Caco-2 (cell line): ENCODE results near the gene CCR5. TPM values are rescaled to one million over a fixed set of nuclear protein-coding genes. Genes with fewer than 3 reads are reported as not detected.

ENCODE experiments used
- BruUV-seq: library from RNA; stranded (reverse); fragments of 400-500 nt; replicated peaks from 2 replicates; lab custom pipeline; 2021; lab: Mats Ljungman, UMichigan
- CTCF ChIA-PET: fragments of 300-600 bp; sonication (Branson Sonifier 250); formaldehyde crosslinking; loops from one replicate; lab custom pipeline; 2022; ENCODE audit warnings: antibody characterized with exemption; lab: Charles Lee
- POLR2A ChIA-PET: fragments of 300-600 bp; sonication (Branson Sonifier 250); formaldehyde crosslinking; loops from one replicate; lab custom pipeline; 2022; ENCODE audit warnings: antibody characterized with exemption; lab: Charles Lee
- DNase-seq, 2 experiments: peaks; one replicate each; pipeline versions ENCODE4 v3.0.0 to v3.0.0-alpha.2; 2020 to 2022
- H3K27me3 ChIP-seq: replicated peaks from 2 replicates; pipeline ENCODE4 v1.6.0; 2011; ENCODE audit warnings: low read length; ENCODE audit not compliant: control insufficient read depth, insufficient read depth
- H3K36me3 ChIP-seq: 2 replicates; pipeline ENCODE4 v1.5.1; 2011; ENCODE audit warnings: low read length; ENCODE audit not compliant: control insufficient read depth, insufficient read depth
- H3K4me1 ChIP-seq: fragments of 250-450 bp; sonication (Bioruptor Pico); 2 replicates; pipeline ENCODE4 v1.5.1; 2020; ENCODE audit warnings: mild to moderate bottlenecking
- H3K4me3 ChIP-seq: 2 replicates; pipeline ENCODE4 v1.5.1; 2011; ENCODE audit warnings: low read depth, mild to moderate bottlenecking, control low read depth, low read length
- H3K9me3 ChIP-seq: fragments of 250-450 bp; sonication (Bioruptor Pico); 2 replicates; pipeline ENCODE4 v1.5.1; 2020; ENCODE audit warnings: mild to moderate bottlenecking, moderate library complexity
- H3K27ac Mint-ChIP-seq: one replicate; pipeline ENCODE4 v1.8.0; 2022; ENCODE audit warnings: mixed read lengths; ENCODE audit not compliant: unreplicated experiment
- H3K27me3 Mint-ChIP-seq: one replicate; pipeline ENCODE4 v1.8.0; 2022; ENCODE audit warnings: mixed read lengths; ENCODE audit not compliant: insufficient read depth, unreplicated experiment
- H3K36me3 Mint-ChIP-seq: one replicate; pipeline ENCODE4 v1.8.0; 2022; ENCODE audit warnings: mild to moderate bottlenecking, mixed read lengths; ENCODE audit not compliant: insufficient read depth, unreplicated experiment
- H3K4me1 Mint-ChIP-seq: one replicate; pipeline ENCODE4 v1.8.0; 2022; ENCODE audit warnings: low read depth, mixed read lengths; ENCODE audit not compliant: unreplicated experiment
- H3K4me3 Mint-ChIP-seq: one replicate; pipeline ENCODE4 v1.8.0; 2022; ENCODE audit warnings: mild to moderate bottlenecking, moderate library complexity, mixed read lengths; ENCODE audit not compliant: unreplicated experiment
- H3K9me3 Mint-ChIP-seq: one replicate; pipeline ENCODE4 v1.8.0; 2022; ENCODE audit warnings: mixed read lengths; ENCODE audit not compliant: unreplicated experiment
- CTCF ChIP-seq, 2 experiments: fragments of 200-600 bp in 1 of 2; IDR thresholded peaks; 1 replicate in 1 of 2; 2 replicates in 1 of 2; pipeline versions ENCODE4 v1.5.1 to v1.8.0; 2011 to 2022; ENCODE audit warnings: antibody characterized with exemption in 1 of 2, control low read depth in 1 of 2, inconsistent platforms in 1 of 2, low read depth in 1 of 2, low read length in 1 of 2, mild to moderate bottlenecking in 1 of 2, moderate library complexity in 1 of 2; ENCODE audit not compliant: insufficient read depth in 1 of 2, severe bottlenecking in 1 of 2, unreplicated experiment in 1 of 2
- intact Hi-C: fragments of 100-400 bp; cut with micrococcal nuclease; formaldehyde crosslinking; loops from one replicate; pipeline ENCODE4 v1.10.0; 2022; ENCODE audit not compliant: unreplicated experiment
- total RNA-seq: library from RNA; stranded (reverse); gene quantifications from 2 replicates; pipeline ENCODE4 v1.2.3, GENCODE V29; 2022

CCR5 gene
- total RNA-seq, 1 experiment from 2014 or later = not detected

GRCh38 chr3:46417841-46418611 is 47.3 kb downstream of the CCR5 start:
- Mint-ChIP-seq H3K4me1 (no peaks in the 10 kb centered on the region), H3K27me3 (no peaks in the 10 kb centered on the region), H3K27ac (no peak overlapping the region), H3K9me3 (no peaks in the 10 kb centered on the region), H3K36me3 (no peaks in the 10 kb centered on the region), H3K4me3 (no peak overlapping the region)
- no peaks in the 10 kb centered on the region for H3K27me3 ChIP-seq
- H3K4me3 ChIP-seq = no peak overlapping the region
- H3K36me3 ChIP-seq = no peaks in the 10 kb centered on the region
- CTCF ChIA-PET = no interaction called here
- DNase-seq = no peak
- no TSS peak for BruUV-seq
- H3K4me1 ChIP-seq = no peaks in the 10 kb centered on the region
- POLR2A ChIA-PET = no interaction called here
- TF ChIP-seq CTCF (IDR thresholded peaks at IDR 0.05; ENCODE audit: insufficient read depth in 1 of 2, low read depth in 1 of 2, low read length in 1 of 2, severe bottlenecking in 1 of 2, unreplicated experiment in 1 of 2) = no peak
- intact Hi-C loops = no loop called here
- no peaks in the 10 kb centered on the region for H3K9me3 ChIP-seq

- BruUV-seq = no TSS peak
- Mint-ChIP-seq H3K9me3 (no peaks in the 10 kb centered on the region), H3K27ac (no peak overlapping the region), H3K4me3 (no peak overlapping the region), H3K27me3 (no peaks in the 10 kb centered on the region), H3K4me1 (no peaks in the 10 kb centered on the region), H3K36me3 (no peaks in the 10 kb centered on the region)
- intact Hi-C loops = no loop called here
- H3K4me1 ChIP-seq = no peaks in the 10 kb centered on the region
- H3K4me3 ChIP-seq = no peak overlapping the region
- no peaks in the 10 kb centered on the region for H3K27me3 ChIP-seq
- CTCF ChIA-PET = no interaction called here
- no peak for TF ChIP-seq CTCF (IDR thresholded peaks at IDR 0.05; ENCODE audit: insufficient read depth in 1 of 2, low read depth in 1 of 2, low read length in 1 of 2, severe bottlenecking in 1 of 2, unreplicated experiment in 1 of 2)
- POLR2A ChIA-PET = no interaction called here
- H3K36me3 ChIP-seq = no peaks in the 10 kb centered on the region
- no peaks in the 10 kb centered on the region for H3K9me3 ChIP-seq
- DNase-seq = no peak
Observed at GRCh38 chr3:46419816-46420215, 49.1 kb downstream of the CCR5 start.

GRCh38 chr3:46420931-46421330 is 50.2 kb downstream of the CCR5 start:
- no peaks in the 10 kb centered on the region for H3K9me3 Mint-ChIP-seq
- BruUV-seq = no TSS peak
- H3K27me3 Mint-ChIP-seq = no peaks in the 10 kb centered on the region
- CTCF ChIA-PET = no interaction called here
- no peak for TF ChIP-seq CTCF (IDR thresholded peaks at IDR 0.05; ENCODE audit: insufficient read depth in 1 of 2, low read depth in 1 of 2, low read length in 1 of 2, severe bottlenecking in 1 of 2, unreplicated experiment in 1 of 2)
- no peak for DNase-seq
- no peak overlapping the region for H3K27ac Mint-ChIP-seq
- POLR2A ChIA-PET = no interaction called here
- Histone ChIP-seq H3K27me3 (no peaks in the 10 kb centered on the region), H3K4me1 (no peaks in the 10 kb centered on the region), H3K9me3 (no peaks in the 10 kb centered on the region), H3K4me3 (no peak overlapping the region), H3K36me3 (no peaks in the 10 kb centered on the region)
- H3K4me1 Mint-ChIP-seq = no peaks in the 10 kb centered on the region
- intact Hi-C loops = no loop called here
- no peaks in the 10 kb centered on the region for H3K36me3 Mint-ChIP-seq
- H3K4me3 Mint-ChIP-seq = no peak overlapping the region
